HFF-Myc (cell line): ENCODE measurements around the gene LARGE1.

Experiments
- DNase-seq: peaks from one replicate; pipeline ENCODE4 v3.0.0-alpha.2; 2011; ENCODE audit warnings: low read depth; ENCODE audit errors: extremely low read depth
- H3K4me3 ChIP-seq: replicated peaks from 2 replicates; pipeline ENCODE4 v1.5.1; 2011; ENCODE audit warnings: low read depth, mild to moderate bottlenecking, control low read depth, low read length
- TF ChIP-seq, protein P1 (sequence below): IDR thresholded peaks from 2 replicates; pipeline ENCODE4 v1.5.1; 2012; ENCODE audit warnings: mild to moderate bottlenecking, low read depth, low read length, control low read depth; ENCODE audit errors: missing control alignments

The LARGE1 gene

GRCh38 chr22:33496112-33496511 is 424.2 kb downstream of the LARGE1 start:
- no peak overlapping the region for H3K4me3 ChIP-seq
- TF ChIP-seq, protein P1, sequence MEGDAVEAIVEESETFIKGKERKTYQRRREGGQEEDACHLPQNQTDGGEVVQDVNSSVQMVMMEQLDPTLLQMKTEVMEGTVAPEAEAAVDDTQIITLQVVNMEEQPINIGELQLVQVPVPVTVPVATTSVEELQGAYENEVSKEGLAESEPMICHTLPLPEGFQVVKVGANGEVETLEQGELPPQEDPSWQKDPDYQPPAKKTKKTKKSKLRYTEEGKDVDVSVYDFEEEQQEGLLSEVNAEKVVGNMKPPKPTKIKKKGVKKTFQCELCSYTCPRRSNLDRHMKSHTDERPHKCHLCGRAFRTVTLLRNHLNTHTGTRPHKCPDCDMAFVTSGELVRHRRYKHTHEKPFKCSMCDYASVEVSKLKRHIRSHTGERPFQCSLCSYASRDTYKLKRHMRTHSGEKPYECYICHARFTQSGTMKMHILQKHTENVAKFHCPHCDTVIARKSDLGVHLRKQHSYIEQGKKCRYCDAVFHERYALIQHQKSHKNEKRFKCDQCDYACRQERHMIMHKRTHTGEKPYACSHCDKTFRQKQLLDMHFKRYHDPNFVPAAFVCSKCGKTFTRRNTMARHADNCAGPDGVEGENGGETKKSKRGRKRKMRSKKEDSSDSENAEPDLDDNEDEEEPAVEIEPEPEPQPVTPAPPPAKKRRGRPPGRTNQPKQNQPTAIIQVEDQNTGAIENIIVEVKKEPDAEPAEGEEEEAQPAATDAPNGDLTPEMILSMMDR: no peak
- no peak for DNase-seq

DNA sequence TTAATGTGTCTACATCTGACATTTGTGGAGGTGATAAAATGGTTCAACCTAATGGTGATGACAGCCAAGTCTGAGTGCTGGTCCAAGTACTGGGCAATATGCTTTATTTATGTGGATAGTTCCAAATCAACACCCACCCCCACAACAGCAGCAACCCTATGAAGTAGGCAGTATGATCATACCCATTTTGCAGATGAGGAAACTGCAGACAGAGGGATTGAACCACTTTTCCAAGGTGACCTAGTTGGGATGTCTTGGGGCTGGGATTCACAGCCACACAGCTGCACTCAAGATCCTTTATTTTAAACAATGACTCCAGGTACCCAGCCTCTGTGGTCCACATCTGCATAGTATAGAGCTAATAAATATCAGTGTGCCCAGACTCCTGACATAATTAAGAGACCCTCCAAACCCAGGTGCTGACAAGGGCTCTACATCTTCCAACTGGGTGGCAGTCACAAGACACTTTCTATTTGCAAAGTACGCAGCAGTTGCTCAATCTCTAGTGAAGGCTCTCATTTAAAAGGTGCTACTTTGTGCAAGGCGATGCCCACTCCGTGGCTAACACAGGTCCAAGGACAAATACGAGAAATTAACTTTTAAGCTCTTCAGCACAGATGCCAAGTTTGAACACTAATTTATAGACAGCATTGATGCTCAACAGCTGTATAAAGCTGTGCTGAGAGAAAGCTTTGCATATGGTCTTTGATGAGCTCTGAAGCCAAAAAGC is 426.6 kb downstream of the LARGE1 start:
- TF ChIP-seq, protein P1: no peak
- no peak overlapping the region for H3K4me3 ChIP-seq
- no peak for DNase-seq

GRCh38 chr22:33492210-33492651 is 428.0 kb downstream of the LARGE1 start:
- no peak overlapping the region for H3K4me3 ChIP-seq
- TF ChIP-seq, protein P1: no peak
- no peak for DNase-seq

DNA sequence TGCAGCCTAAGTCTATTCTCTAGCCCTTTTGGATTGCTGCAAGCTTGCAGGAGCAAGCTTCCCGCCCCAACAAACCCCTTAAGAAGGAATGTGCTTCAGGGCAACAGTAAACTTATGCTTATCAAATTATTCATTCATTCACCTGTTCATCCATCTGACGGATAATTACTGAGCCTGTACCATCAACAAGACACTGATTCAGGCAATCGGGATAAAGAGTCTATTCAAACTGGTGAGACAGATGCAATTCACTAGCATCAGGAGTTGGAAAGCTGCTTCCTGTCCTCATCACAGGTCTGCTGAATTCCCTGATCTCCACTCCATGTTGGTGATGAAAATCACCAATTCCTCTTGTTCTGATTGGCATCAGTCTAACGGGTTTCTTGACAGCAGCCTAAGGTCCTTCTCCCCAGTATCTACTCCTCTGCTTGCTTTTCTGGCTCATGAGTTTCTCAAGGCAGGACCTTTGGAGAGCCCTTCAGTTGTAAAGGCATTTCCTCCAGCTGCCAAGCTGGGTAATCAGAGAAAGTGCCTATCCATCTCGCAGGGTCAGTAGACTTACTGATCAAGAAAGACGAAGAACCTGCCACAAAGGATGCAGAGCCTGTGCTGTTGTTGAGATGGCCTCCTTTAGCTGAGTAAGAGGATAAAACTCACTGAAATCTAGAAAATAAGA is 433.1 kb downstream of the LARGE1 start:
- no peak overlapping the region for H3K4me3 ChIP-seq
- no peak for DNase-seq
- TF ChIP-seq, protein P1: no peak

GRCh38 chr22:33481550-33481949 is 438.7 kb downstream of the LARGE1 start:
- TF ChIP-seq, protein P1: no peak
- DNase-seq: no peak
- no peak overlapping the region for H3K4me3 ChIP-seq

DNA sequence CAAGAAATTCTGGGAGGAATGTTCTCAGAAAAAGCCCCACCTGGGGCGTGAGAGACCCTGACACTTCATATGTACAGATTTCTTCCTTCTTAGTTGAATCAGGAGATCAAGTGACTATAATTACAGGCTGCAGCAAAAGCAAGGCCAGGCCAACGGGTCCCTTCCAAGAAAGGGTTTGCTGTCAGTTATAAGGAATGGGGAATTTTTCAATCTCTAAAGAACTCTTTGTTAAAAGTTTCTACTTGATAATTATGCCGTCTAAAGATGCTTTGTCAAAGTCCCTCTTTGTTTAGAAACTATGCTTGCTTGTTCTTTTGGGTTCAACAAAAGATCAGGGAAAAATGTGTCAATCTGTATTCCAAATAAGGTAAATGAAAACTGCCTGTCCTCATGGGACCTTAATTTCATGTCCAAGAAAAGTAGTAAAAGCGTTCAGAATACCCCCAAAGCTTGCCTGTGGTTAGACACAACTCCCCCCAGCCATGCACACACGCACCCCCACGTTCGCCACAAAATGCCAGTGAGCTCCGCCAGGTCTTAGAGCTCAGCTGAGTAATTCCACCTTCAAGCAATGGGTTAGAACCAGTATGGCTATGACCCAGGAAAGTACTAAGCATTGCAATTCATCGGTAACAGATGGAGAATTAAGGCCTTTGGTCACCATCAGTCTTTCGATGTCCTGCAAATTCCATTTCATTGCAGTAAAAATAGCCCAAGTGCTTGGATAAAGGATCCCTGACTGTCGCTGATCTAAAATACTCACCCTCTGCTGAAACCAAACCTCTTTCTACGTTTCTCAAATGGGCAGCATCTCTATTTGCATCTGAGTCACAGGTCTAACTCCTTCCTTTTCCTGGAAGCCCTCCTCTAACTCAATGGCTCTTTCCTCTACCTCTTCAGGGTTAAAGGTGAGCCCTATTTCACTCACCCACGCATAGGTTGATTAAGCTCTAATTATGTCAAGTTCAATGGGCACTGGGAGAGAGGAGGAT is 442.9 kb downstream of the LARGE1 start:
- H3K4me3 ChIP-seq: no peak overlapping the region
- TF ChIP-seq, protein P1: no peak
- DNase-seq: no peak
